WTC11 (cell line): ENCODE data around the gene SCPEP1.

ENCODE experiments used
- CTCF ChIP-seq: fragments of 200-600 bp; IDR thresholded peaks from 2 replicates; pipeline ENCODE4 v1.8.0; 2022; ENCODE audit warnings: antibody characterized with exemption
- ELF4 ChIP-seq: sonication (generic); formaldehyde crosslinking; IDR thresholded peaks from 2 replicates; pipeline ENCODE4 v1.8.1; 2022; ENCODE audit warnings: low read depth, mild to moderate bottlenecking, moderate library complexity, missing genetic modification reagents
- ESRRA ChIP-seq: sonication (generic); formaldehyde crosslinking; IDR thresholded peaks from 2 replicates; pipeline ENCODE4 v1.8.1; 2022; ENCODE audit warnings: mild to moderate bottlenecking, missing genetic modification reagents, borderline replicate concordance
- FOXJ3 ChIP-seq: sonication (generic); formaldehyde crosslinking; IDR thresholded peaks from 2 replicates; pipeline ENCODE4 v1.9.0; 2021; ENCODE audit warnings: missing genetic modification reagents, mild to moderate bottlenecking, borderline replicate concordance
- JAZF1 ChIP-seq: fragments of 250-450 bp; sonication (Bioruptor Pico); IDR thresholded peaks from 2 replicates; pipeline ENCODE4 v1.9.0; 2021; ENCODE audit warnings: moderate library complexity, mild to moderate bottlenecking, inconsistent platforms
- KAT7 ChIP-seq: sonication (generic); formaldehyde crosslinking; IDR thresholded peaks from 2 replicates; pipeline ENCODE4 v1.8.1; 2023; ENCODE audit warnings: missing genetic modification reagents, mild to moderate bottlenecking, borderline replicate concordance
- NFYB ChIP-seq: sonication (generic); formaldehyde crosslinking; conservative IDR thresholded peaks from 2 replicates; pipeline ENCODE4 v1.8.0; 2022; ENCODE audit warnings: low read depth, missing genetic modification reagents
- TEAD1 ChIP-seq: sonication (generic); formaldehyde crosslinking; IDR thresholded peaks from 2 replicates; pipeline ENCODE4 v1.8.0; 2022; ENCODE audit warnings: mild to moderate bottlenecking, missing genetic modification reagents
- TEAD4 ChIP-seq: sonication (generic); formaldehyde crosslinking; IDR thresholded peaks from 2 replicates; pipeline ENCODE4 v1.8.0; 2022; ENCODE audit warnings: mild to moderate bottlenecking, missing genetic modification reagents
- ZNF121 ChIP-seq: sonication (generic); formaldehyde crosslinking; IDR thresholded peaks from 2 replicates; pipeline ENCODE4 v1.8.0; 2023; ENCODE audit warnings: missing genetic modification reagents
- TF ChIP-seq, protein P1 (sequence below): sonication (generic); formaldehyde crosslinking; IDR thresholded peaks from 2 replicates; pipeline ENCODE4 v1.8.1; 2022; ENCODE audit warnings: missing genetic modification reagents, borderline replicate concordance
- TF ChIP-seq, protein P2 (sequence below): sonication (generic); formaldehyde crosslinking; IDR thresholded peaks from 2 replicates; pipeline ENCODE4 v1.8.1; 2022; ENCODE audit warnings: mild to moderate bottlenecking, missing genetic modification reagents, moderate library complexity, borderline replicate concordance
- TF ChIP-seq, protein P3 (sequence below): sonication (generic); formaldehyde crosslinking; conservative IDR thresholded peaks from 2 replicates; pipeline ENCODE4 v1.8.1; 2023; ENCODE audit warnings: mild to moderate bottlenecking, low read depth, missing genetic modification reagents, moderate library complexity

DNA sequence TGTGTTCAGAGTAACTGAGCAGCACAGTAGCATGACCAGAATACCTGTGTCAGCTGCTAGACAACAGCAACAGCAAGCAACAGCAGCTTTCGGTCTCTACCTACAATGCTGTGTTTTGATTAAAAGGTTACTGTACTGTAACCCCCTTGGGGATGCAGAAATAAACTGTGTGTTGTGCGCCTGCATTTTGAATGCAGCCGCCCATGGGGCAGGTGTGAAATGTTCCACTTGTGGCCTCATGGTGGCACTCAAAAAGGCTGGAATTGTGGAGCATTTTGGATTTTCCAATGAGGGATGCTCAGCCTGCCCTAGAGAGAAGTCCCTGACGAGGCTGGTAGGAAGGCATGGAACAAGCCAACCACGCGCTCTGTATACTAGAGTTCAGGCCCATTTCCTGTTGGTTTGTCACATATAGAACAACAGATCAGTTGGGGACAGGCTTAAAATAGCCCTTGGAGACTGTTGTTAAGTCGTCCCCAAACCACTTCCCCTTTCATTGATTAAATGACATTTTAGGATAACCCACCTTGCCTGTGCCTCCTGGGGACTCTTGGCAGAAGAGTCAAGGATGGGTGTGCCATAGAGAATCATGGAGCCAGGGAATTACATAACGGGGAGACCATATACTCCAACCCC is 27.1 kb downstream of the SCPEP1 start:
- TF ChIP-seq CTCF (no peak), ESRRA (no peak), KAT7 (CRISPR knock-in tag) (no peak), ELF4 (CRISPR knock-in tag) (no peak), TEAD1 (CRISPR knock-in tag) (no peak), ZNF121 (no peak), FOXJ3 (CRISPR knock-in tag) (no peak), NFYB (no peak), TEAD4 (CRISPR knock-in tag) (no peak), JAZF1 (CRISPR knock-in tag) (no peak)
- TF ChIP-seq, protein P1, sequence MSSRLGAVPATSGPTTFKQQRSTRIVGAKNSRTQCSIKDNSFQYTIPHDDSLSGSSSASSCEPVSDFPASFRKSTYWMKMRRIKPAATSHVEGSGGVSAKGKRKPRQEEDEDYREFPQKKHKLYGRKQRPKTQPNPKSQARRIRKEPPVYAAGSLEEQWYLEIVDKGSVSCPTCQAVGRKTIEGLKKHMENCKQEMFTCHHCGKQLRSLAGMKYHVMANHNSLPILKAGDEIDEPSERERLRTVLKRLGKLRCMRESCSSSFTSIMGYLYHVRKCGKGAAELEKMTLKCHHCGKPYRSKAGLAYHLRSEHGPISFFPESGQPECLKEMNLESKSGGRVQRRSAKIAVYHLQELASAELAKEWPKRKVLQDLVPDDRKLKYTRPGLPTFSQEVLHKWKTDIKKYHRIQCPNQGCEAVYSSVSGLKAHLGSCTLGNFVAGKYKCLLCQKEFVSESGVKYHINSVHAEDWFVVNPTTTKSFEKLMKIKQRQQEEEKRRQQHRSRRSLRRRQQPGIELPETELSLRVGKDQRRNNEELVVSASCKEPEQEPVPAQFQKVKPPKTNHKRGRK = no peak
- TF ChIP-seq, protein P2, sequence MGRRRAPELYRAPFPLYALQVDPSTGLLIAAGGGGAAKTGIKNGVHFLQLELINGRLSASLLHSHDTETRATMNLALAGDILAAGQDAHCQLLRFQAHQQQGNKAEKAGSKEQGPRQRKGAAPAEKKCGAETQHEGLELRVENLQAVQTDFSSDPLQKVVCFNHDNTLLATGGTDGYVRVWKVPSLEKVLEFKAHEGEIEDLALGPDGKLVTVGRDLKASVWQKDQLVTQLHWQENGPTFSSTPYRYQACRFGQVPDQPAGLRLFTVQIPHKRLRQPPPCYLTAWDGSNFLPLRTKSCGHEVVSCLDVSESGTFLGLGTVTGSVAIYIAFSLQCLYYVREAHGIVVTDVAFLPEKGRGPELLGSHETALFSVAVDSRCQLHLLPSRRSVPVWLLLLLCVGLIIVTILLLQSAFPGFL = no peak
- TF ChIP-seq, protein P3, sequence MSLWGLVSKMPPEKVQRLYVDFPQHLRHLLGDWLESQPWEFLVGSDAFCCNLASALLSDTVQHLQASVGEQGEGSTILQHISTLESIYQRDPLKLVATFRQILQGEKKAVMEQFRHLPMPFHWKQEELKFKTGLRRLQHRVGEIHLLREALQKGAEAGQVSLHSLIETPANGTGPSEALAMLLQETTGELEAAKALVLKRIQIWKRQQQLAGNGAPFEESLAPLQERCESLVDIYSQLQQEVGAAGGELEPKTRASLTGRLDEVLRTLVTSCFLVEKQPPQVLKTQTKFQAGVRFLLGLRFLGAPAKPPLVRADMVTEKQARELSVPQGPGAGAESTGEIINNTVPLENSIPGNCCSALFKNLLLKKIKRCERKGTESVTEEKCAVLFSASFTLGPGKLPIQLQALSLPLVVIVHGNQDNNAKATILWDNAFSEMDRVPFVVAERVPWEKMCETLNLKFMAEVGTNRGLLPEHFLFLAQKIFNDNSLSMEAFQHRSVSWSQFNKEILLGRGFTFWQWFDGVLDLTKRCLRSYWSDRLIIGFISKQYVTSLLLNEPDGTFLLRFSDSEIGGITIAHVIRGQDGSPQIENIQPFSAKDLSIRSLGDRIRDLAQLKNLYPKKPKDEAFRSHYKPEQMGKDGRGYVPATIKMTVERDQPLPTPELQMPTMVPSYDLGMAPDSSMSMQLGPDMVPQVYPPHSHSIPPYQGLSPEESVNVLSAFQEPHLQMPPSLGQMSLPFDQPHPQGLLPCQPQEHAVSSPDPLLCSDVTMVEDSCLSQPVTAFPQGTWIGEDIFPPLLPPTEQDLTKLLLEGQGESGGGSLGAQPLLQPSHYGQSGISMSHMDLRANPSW = no peak
